DMS53 treated with DMSO at 0.1 percent for 48 hours (cell line): ENCODE results near the gene POMGNT1.
"Not testable (repeated sequence)": the region's sequence is repeated elsewhere in the genome, so short reads cannot be mapped to it uniquely, and the experiment has no call there.

Source experiments
- DNase-seq: peaks from one replicate; lab custom pipeline; 2025; ENCODE audit not compliant: unreplicated experiment; lab: John Stamatoyannopoulos, UW

Gene POMGNT1

DNA sequence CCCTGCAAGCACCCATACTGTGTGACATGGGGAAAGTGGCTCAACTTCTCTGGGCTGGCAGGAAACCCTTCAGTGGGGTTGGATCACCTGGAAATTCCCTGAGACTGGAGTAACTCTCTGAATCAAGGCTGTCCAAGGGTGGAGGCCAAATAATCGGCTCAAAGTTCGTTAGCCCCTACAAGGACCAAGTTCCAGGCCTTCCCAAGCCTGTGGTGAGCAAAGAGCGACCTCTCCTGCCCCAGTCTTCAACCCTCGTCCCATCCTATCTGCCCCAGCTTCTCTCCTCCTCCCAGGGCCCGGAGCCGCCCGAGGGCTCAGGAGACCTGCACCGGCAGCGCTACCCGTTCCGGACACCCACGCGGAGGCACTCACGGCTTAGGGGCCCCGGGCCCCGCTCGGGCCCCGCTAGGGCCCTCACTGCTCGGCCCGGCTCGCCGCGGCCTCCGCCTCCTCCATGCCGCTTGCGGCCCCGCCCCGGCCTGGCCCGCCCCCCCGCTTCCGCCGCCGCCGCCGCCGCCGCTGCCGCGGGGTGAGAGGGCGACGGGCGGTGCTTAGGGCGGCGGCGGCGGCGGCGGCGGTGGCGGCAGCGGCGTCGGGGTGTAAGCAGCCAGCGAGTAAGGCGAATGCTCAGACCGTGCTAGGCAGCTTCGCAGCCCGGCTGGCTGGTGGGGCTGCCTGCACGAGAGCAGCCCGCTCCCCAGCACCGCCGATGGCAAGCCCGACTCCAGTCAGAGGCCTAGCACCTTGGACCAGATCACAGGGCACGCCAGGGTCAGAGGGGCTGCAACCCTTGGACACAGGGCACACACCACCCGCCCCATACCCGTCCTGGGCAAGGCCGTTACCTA lies at the start of gene POMGNT1:
POMGNT1 (minus strand) TSS at position 471 of the 848 bp plus-strand sequence. CDS start 613 bp downstream, outside the sequence.
- DNase-seq = peak; percentile 65

DNA sequence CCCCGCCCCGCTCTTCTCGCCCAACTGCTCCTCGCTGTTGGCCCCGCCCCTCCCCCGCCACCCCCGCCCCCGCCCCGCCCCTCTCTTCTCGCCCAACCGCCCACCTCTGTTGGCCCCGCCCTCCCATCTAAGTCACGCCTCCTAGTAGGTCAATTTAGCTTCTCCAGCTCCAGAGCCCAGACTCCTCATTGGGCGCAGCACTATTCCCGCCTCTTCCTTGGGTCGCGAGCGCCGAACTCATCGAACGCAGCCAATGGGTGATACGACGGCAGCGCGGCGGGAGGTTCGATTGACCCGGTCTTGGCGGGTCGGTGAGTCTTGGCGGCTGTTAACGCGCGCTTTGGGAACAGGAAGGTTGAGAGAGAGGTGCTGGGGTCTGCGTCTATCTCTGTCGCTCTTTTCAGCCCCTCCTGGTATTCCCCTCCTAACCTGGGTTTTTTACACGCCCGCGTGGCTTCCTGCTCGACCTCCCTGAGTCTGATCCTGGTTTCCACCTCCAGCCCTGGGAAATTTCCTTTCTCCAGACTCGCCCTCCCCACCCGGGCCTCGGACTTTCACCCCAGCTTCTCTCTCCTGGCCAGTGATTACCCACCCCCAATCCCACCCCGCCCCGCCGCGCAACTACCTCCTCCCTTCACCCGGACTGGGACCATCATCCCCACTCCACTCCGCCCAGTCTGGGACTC lies 49.3 kb upstream of the POMGNT1 start, which contains the start of gene RAD54L:
RAD54L (plus strand) TSS at position 328 of the 686 bp plus-strand sequence. CDS start 643 bp downstream, outside the sequence.
- DNase-seq = peak; percentile 99

DNA sequence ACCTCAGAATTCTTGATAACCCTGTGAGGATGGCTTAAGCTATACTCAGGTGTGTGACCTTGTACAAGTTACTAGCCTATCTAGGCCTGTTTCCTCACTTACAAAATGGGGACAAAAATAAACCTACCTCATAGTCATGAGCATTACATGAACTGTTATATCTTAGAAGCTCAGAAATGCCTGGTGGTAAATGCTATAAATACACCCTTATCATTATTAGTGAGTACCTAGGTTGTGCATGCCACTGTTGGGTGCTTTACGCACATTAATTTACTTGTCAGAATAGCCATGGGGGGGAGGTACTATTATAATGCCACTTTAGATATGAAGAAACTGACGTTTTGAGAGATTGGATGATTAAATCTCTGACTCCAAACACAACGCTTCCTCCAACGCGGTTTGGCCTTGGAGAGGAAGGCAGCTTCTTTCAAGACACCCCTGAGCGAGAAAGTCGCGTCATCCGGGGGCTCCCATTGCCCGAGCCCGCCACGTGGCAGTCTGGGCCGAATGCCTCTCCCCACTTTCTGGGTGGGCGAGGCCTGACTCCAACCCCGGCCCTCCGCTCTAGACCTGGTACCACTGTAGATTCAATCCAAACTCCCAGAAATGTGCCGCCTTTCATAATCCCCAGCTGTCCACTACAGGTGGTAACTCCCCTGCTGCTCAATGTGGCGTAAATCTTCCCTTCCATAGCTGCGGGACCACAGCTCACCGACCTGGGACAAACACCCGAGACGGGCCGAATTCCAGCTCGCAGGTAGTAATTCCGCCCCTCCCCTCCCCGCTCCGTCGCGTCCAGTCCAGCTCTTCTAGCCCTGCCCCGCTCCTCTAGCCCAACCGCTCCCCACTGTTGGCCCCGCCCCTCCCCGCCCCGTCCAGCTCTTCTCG lies 48.6 kb upstream of the POMGNT1 start:
- peak; percentile 99 for DNase-seq

DNA sequence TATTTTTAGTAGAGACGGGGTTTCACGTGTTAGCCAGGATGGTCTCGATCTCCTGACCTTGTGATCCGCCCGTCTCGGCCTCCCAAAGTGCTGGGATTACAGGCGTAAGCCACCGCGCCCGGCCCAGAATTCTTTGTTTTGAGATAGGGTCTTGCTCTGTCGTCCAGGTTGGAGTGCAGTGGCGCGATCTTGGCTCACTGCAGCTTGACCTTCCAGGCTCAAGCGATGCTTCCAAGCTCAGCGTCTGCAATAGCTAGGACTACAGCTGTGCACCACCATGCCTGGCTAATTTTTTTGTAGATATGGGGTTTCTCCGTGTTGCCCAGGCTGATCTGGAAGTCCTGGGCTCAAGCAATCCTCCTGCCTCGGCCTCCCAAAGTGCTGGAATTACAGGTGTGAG lies 47.9 kb upstream of the POMGNT1 start:
- not testable (repeated sequence) for DNase-seq

DNA sequence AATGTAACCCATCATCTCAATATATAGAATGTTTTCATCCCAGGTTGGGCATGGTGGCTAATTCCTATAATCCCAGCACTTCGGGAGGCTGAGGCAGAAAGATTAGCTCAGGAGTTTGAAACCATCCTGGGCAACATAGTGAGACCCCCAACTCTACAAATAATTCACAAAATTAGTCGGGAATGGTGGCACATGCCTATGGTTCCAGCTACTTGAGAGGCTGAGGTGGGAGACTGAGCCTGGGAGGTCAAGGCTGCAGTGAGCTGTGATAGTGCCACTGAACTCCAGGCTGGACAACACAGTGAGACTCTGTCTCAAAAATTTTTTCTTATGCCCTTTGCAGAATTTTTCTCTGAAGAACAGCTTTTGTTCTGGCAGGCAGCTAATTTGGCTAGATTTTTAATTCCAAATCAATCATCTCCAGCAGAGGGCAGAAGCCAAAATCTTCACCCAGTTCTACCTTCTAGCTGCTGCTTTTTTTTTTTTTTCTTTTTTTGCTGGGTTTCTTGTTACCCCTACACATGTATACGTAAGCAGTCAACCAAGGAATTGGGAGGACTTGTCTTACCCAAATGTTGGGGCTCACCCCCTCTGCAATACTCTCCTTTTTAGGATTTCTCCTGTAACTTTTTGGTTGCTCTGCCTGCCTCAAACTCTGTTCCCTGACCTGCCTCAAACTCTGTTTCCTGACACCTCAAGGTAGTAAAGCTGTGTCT lies 46.6 kb upstream of the POMGNT1 start:
- no peak for DNase-seq

DNA sequence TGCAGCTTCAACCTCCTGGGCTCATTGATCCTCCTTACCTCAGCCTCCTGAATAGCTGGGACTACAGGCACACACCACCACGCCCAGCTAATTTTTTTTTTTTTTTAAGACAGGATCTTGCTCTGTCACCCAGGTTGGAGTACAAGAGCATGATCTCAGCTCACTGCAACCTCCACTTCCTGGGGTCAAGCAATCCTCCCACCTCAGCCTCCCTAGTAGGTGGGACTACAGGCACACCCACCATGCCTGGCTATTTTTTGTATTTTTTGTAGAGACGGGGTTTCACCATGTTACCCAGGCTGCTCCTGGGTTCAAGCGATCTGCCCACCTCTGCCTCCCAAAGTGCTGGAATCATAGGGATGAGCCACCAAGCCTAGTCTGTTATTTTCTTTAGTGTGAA lies 45.6 kb upstream of the POMGNT1 start:
- DNase-seq = not testable (repeated sequence)

DNA sequence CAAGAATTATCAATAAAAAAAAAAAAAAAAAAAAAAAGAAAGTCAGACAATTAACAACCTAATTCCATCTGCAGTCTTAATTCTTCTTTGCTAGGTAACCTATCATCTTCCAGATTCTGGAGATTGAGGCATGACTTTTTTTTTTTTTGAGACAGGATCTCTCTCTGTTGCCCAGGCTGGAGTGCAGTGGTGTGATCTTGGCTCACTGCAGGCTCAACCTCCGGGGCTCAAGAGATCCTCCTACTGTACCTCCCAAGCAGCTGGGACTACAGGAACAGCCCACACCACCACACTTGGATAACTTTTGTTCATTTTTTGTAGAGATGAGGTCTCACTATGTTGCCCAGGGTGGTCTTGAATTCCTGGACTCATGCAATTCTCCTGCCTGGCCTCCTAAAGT lies 44.7 kb upstream of the POMGNT1 start:
- no peak for DNase-seq

DNA sequence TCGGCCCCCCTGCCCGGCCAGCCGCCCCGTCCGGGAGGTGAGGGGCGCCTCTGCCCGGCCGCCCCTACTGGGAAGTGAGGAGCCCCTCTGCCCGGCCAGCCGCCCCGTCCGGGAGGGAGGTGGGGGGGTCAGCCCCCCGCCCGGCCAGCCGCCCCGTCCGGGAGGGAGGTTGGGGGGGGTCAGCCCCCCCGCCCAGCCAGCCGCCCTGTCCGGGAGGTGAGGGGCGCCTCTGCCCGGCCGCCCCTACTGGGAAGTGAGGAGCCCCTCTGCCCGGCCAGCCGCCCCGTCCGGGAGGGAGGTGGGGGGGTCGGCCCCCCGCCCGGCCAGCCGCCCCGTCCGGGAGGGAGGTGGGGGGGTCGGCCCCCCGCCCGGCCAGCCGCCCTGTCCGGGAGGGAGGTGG lies 43.5 kb upstream of the POMGNT1 start:
- DNase-seq = not testable (repeated sequence)

DNA sequence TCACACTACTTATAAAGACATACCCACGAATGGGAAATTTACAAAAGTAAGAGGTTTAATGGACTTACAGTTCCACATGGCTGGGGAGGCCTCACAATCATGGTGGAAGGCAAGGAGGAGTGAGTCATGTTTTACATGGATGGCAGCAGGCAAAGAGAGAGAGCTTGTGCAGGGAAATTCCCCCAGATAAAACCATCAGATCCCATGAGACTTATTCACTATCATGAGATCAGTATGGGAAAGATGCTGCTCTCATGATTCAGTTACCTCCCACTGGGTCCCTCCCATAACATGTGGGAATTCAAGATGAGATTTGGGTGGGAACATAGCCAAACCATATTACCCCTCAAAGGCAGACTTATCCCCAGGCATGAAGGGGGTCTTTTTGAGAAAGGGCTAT lies 40.6 kb upstream of the POMGNT1 start:
- DNase-seq = not testable (repeated sequence)

DNA sequence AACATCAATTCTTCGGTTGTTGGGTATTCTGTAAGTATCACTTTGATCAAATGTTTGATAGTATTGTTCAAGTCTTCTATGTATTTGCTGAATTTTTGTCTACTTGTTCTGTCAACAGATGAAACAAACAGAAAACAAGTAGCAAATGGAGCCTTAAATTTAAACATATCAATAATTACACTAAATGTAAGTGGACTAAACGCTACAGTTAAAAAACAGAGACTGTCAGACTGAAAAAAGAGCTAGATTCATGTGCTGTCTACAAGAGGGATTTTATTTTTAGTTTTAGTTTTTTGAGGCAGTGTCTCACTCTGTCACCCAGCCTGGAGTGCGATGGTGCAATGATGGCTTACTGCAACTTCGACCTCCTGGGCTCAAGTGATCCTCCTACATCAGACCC lies 38.6 kb upstream of the POMGNT1 start:
- no peak for DNase-seq

DNA sequence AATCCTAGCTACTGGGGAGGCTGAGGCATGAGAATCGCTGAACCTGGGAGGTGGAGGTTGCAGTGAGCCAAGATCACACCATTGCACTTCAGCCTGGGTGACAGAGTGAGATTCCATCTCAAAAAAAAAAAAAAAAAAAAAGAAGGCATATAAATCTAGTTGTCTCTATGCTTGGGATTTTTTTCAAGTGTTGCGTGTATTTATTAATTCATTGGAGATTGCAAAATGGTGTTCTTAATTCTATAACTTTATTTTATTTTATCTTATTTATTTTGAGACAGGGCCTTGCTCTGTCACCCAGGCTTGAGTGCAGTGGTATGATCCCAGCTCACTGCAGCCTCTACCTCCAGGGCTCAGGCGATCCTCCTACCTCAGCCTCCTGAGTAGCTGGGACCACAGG lies 33.0 kb upstream of the POMGNT1 start:
- DNase-seq = not testable (repeated sequence)

DNA sequence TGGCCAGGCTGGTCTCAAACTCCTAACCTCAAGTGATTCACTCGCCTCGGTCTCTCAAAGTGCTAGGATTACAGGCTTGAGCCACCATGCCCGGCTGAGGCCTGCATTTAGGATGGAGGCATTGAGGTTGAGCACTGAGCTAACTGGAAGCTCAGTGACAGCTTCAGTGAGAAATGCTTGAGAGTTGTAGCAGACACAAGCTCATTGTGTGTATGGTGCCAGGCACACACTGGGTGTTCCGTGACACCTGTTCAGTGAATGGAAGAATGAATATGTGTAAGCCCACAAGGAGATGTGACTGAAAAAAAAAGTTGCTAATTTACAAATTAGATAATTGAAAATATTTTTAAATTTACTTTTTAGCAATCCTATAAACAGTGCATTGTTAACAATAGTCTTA lies 26.7 kb upstream of the POMGNT1 start:
- DNase-seq = no peak

DNA sequence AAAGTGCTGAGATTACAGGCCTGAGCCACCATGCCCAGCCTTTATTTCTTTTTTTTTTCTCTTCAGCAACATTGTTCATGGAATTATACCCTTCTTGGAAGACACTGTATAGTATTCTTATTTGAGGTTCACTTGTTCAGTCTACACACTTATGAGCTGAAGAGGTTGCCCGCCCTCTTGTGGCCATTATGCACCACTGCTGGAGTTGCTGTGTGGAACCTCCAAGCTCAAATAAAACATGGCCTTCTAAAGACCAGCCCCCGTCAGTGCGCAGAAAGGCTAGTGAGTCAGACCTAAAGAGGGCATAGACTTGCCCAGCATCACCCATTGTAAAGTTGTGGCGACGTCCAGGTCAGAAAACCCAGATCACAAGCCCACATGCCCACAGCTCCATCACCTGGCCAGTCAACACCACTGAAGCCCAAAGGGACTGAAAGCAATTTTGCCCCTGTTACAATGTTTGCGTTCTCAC lies 25.3 kb upstream of the POMGNT1 start:
- DNase-seq = peak; percentile 93

DNA sequence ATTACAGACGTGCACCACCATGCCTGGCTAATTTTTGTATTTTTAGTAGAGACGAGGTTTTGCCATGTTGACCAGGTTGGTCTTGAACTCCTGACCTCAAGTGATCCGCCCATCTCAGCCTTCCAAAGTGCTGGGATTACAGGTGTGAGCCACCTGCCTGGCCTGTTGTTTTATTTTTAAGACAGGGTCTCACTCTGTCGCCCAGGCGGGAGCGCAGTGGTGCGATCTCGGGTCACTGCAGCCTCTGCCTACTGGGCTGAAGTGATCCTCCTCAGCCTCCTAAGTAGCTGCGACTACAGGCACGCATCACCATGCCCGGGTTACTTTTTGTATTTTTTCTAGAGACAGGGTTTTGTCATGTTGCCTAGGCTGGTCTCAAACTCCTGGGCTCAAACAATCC lies 24.8 kb upstream of the POMGNT1 start:
- not testable (repeated sequence) for DNase-seq

DNA sequence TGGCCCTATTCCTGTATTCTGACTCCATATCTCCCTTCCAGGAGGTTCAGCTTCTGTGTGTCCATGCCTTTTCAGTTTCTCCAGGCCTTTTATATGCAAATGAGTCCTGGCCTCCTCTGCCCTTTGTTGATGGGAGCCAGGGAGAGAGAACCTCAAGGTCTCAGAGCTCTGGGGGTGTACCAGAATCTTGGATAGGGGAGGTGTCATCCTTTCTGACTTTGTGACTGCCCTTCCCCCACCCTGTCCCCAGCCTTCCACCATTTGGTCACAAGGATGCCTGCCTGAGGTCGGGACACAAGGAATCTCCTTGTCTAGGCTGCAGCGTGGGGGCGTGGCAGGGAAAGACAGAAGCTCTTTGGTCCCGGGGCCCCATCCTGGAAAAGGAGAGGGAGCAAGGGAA lies 23.5 kb upstream of the POMGNT1 start:
- no peak for DNase-seq

DNA sequence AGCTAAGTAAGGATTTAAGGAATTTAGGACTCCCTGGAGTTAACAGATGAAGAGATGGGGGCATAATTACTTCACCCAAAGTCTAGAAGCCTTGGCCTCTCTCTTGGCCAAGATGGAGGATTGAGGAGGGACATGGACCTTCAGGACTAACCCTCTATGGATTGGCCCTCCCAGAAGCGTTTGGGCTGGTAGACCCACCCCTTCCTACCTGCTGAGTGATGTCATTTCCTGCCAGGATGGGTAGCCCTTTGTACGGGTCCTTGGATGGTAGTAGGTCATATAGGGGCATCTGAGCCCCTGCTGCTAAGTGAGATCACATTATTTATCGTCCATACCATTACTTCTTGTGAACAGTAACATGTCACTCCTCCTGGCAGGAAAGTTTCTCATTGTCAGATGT lies 22.6 kb upstream of the POMGNT1 start:
- no peak for DNase-seq

DNA sequence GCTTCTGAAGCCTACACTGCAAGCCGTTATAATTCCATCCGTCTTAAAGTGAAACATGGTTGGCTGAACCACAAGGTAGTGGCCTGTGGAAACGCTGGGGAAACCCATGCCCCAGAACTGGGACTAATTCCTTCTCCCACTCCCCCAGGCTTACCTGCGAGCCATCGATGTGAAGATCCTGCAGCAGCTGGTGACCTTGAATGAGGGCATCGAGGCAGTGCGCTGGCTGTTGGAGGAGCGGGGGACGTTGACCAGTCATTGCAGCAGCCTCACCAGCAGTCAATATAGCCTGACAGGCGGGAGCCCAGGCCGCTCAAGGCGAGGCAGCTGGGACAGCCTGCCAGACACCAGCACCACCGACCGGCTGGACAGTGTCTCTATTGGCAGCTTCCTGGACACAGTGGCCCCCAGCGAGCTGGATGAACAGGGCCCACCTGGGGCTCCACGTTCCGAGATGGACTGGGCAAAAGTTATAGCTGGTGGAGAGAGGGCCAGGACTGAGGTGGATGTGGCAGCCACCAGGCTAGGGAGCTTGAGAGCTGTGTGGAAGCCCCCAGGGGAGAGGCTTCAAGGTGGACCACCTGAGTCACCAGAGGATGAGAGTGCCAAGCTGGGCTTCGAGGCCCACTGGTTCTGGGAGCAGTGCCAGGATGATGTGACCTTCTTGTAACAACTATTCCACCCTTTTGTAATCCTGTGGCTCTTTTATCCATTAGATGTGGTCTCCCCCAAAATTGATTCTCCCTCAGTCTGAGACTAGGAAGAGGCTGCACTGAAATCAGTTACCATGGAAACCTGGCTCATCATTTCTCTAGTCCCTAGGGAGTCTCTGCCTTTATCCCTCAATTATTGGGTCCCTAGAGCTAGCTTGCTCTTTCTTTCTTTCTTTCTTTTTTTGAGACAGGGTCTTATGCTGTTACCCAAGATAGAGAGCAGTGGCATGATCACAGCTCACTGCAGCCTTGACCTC lies 21.6 kb upstream of the POMGNT1 start:
- DNase-seq = no peak

DNA sequence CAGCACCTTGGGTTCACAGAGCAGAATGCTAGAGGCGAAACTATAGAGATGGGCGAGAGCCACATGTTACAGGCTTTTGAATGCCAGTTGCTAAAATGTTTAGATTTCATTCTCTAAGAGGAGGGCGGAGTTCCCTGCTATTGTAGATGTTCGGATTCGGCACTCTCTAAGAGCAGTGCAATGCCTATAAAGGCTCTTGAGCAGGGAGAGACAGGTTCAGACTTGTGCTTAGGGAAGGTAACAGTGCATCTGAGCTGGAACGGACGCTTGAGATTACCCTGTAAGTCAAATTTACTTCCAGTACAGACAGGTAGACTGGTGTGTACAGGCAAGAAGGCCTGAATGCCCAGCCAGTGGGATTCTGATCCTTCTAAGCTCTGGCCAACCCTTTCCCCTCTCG lies 20.2 kb upstream of the POMGNT1 start:
- no peak for DNase-seq

DNA sequence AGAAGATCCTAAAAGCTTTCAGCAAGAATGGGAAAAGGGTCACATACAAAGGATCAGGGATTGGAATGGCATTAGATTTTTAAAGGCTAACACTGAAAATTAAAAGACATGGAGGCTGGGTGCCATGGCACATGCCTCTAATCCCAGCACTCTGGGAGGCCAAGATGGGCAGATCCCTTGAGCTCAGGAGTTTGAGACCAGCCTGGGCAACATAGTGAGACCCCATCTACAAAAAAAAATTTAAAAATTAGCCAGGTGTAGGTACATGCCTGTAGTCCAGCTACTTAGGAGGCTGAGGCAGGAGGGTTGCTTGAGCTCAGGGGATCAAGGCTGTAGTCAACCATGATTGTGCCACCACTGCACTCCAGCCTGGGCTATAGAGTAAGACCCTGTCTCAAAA lies 17.3 kb upstream of the POMGNT1 start:
- DNase-seq = no peak
